ENCODE measurements around the gene SNAI1. TPM values are rescaled to one million over a fixed set of nuclear protein-coding genes. Genes with fewer than 3 reads are reported as not detected.

The SNAI1 gene
- total RNA-seq, 2 experiments from 2014 or later = 1.6 to 3.6 TPM

GRCh38 chr20:49986049-49986448 lies 3.3 kb downstream of the SNAI1 start:
- Histone ChIP-seq H3K9me2 (ENCODE audit: insufficient read depth, low read length) (no peaks in the 10 kb centered on the region), H3K4me1 (ENCODE audit: insufficient read depth, low read length, poor library complexity, severe bottlenecking) (peaks cover 23% of the 10 kb centered on the region), H3K27ac (ENCODE audit: low read depth, low read length, poor library complexity, severe bottlenecking) (no peak overlapping the region), H3K36me3 (ENCODE audit: insufficient read depth, low read length) (no peaks in the 10 kb centered on the region), H3K4me2 (ENCODE audit: low read length) (no peak overlapping the region), H3K4me3 (ENCODE audit: low read depth, low read length, poor library complexity, severe bottlenecking) (no peak overlapping the region), H4K20me1 (ENCODE audit: insufficient read depth, low read length) (no peaks in the 10 kb centered on the region), H3K79me2 (ENCODE audit: insufficient read depth, low read depth, low read length) (no peaks in the 10 kb centered on the region), H3K9me3 (ENCODE audit: low read length) (no peaks in the 10 kb centered on the region), H2AFZ (ENCODE audit: low read length) (no peak overlapping the region)
- CTCF ChIA-PET (ENCODE audit: unreplicated experiment) = no interaction called here
- intact Hi-C loops (cut with micrococcal nuclease; ENCODE audit: unreplicated experiment) = no loop called here
- POLR2A ChIA-PET = no interaction called here
- no peak for DNase-seq (ENCODE audit: low spot score)
- no TSS peak for BruUV-seq (replicated peaks)
- TF ChIP-seq EZH2phosphoT487 (IDR thresholded peaks at IDR 0.05; ENCODE audit: borderline replicate concordance, low read depth, low read length) = no peak
- TF ChIP-seq, protein P1, sequence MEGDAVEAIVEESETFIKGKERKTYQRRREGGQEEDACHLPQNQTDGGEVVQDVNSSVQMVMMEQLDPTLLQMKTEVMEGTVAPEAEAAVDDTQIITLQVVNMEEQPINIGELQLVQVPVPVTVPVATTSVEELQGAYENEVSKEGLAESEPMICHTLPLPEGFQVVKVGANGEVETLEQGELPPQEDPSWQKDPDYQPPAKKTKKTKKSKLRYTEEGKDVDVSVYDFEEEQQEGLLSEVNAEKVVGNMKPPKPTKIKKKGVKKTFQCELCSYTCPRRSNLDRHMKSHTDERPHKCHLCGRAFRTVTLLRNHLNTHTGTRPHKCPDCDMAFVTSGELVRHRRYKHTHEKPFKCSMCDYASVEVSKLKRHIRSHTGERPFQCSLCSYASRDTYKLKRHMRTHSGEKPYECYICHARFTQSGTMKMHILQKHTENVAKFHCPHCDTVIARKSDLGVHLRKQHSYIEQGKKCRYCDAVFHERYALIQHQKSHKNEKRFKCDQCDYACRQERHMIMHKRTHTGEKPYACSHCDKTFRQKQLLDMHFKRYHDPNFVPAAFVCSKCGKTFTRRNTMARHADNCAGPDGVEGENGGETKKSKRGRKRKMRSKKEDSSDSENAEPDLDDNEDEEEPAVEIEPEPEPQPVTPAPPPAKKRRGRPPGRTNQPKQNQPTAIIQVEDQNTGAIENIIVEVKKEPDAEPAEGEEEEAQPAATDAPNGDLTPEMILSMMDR (conservative IDR thresholded peaks at IDR 0.05; ENCODE audit: low read length) = no peak

DNA sequence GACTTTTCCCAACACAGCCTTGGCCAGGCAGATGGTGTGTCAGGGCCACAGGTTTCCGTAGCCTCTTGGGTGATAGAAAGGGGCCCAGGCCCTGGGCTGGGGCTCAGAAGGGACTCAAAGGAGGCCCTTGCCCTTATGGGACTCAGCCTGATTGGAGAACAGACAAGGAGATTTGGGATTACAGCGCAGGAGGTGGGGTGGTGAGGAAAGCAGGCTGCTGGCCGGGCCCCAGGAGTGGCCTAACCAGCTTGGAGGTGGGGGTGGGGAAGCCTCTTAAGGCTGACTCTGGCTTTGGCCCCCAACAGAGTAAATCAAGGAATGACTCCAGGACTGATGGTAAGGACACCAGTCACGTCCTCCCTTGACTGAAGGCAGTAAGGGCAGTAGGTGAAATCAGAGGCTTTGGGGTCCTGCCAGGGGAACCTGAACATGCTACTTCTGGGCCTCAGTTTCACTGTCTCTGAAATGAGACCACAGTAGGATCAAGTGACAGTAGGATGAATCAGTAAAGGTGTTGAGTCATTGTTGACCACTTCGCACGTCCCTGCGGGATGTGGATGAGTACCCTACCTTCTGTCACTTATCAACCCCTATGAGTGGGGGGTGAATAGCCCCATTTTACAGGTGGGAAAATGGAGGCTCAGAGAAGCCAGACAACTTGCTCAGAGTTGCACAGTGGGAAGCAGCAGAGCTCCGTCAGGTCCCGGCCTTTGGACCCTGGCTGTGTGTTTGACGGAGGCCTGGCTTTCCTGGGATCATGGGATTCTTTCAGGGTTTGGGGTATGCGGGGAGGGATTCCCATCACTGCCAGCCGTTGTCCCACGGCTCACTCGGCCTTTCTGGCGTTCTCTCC lies 4.5 kb downstream of the SNAI1 start:
- no peaks in the 10 kb centered on the region for H4K20me1 ChIP-seq (ENCODE audit: insufficient read depth, low read length)
- no peaks in the 10 kb centered on the region for H3K9me3 ChIP-seq (ENCODE audit: low read length)
- no peak overlapping the region for H2AFZ ChIP-seq (ENCODE audit: low read length)
- DNase-seq (ENCODE audit: low spot score) = no peak
- H3K4me2 ChIP-seq (ENCODE audit: low read length) = no peak overlapping the region
- BruUV-seq (replicated peaks) = no TSS peak
- TF ChIP-seq EZH2phosphoT487 (IDR thresholded peaks at IDR 0.05; ENCODE audit: borderline replicate concordance, low read depth, low read length) = no peak
- TF ChIP-seq, protein P1 (conservative IDR thresholded peaks at IDR 0.05; ENCODE audit: low read length) = no peak
- intact Hi-C loops (cut with micrococcal nuclease; ENCODE audit: unreplicated experiment) = no loop called here
- H3K36me3 ChIP-seq (ENCODE audit: insufficient read depth, low read length) = no peaks in the 10 kb centered on the region
- POLR2A ChIA-PET = interaction anchor here (0.6 kb wide), 1 partner anchor 117 kb away, joined by 5 read pairs; no protein-coding TSS in a partner anchor
- no peaks in the 10 kb centered on the region for H3K79me2 ChIP-seq (ENCODE audit: insufficient read depth, low read depth, low read length)
- H3K4me1 ChIP-seq (ENCODE audit: insufficient read depth, low read length, poor library complexity, severe bottlenecking) = peaks cover 19% of the 10 kb centered on the region
- no peaks in the 10 kb centered on the region for H3K9me2 ChIP-seq (ENCODE audit: insufficient read depth, low read length)
- CTCF ChIA-PET (ENCODE audit: unreplicated experiment) = interaction anchor here (0.5 kb wide), 1 partner anchor 202 kb away, joined by 4 read pairs; no protein-coding TSS in a partner anchor
- H3K27ac ChIP-seq (ENCODE audit: low read depth, low read length, poor library complexity, severe bottlenecking) = no peak overlapping the region
- no peak overlapping the region for H3K4me3 ChIP-seq (ENCODE audit: low read depth, low read length, poor library complexity, severe bottlenecking)

All from OCI-LY7 (cell line).